ENCODE measurements around the gene HOXA7. TPM values are rescaled to one million over a fixed set of nuclear protein-coding genes. Genes with fewer than 3 reads are reported as not detected.

Gene HOXA7
- total RNA-seq, 1 donor from 2014 or later: 34.2 TPM

Other genes with a start within 250 kb of the HOXA7 start
- gene HOXA1, start 60.7 kb downstream of the HOXA7 start, total RNA-seq: 2.8 and 4.3 TPM in 2 replicates
- gene HOXA2, start 54.0 kb downstream of the HOXA7 start, total RNA-seq: 0.34 and 1.1 TPM in 2 replicates
- 4.5 and 7.4 TPM in 2 replicates for gene HOXA4, start 25.9 kb downstream of the HOXA7 start, total RNA-seq
- 18.8 and 19.1 TPM in 2 replicates for gene HOXA5, start 13.0 kb downstream of the HOXA7 start, total RNA-seq
- gene HOXA6, start 8.9 kb downstream of the HOXA7 start, total RNA-seq: 4.8 and 10.5 TPM in 2 replicates
- 17.3 and 26.4 TPM in 2 replicates for gene HOXA3, start 4.1 kb downstream of the HOXA7 start, total RNA-seq
- gene HOXA9, start 8.9 kb upstream of the HOXA7 start, total RNA-seq: 46.5 and 53.7 TPM in 2 replicates
- 29.1 and 30.9 TPM in 2 replicates for gene HOXA10, start 17.6 kb upstream of the HOXA7 start, total RNA-seq
- 11.4 and 17.3 TPM in 2 replicates for gene HOXA11, start 28.6 kb upstream of the HOXA7 start, total RNA-seq
- gene HOXA13, start 43.4 kb upstream of the HOXA7 start, total RNA-seq: not detected in 2 replicates
- not detected in 2 replicates for gene EVX1, start 86.1 kb upstream of the HOXA7 start, total RNA-seq